Transverse colon (tissue), 3 donors: ENCODE measurements around the gene STXBP2.

Experiments used
- POLR2A ChIP-seq: fragments of 450-650 bp; IDR thresholded peaks from one replicate; pipeline ENCODE4 v1.6.1; 2016; ENCODE audit warnings: antibody characterized with exemption, mild to moderate bottlenecking, moderate library complexity
- TF ChIP-seq, protein P1 (sequence below), 5 experiments: fragments of 200-600 bp in 3 of 5; fragments of 450-650 bp in 2 of 5; sonication (generic) in 3 of 5; IDR thresholded peaks; 1 replicate in 2 of 5; 2 replicates in 3 of 5; pipeline ENCODE4 v1.5.1; 2016 to 2017; ENCODE audit warnings: antibody characterized with exemption in 5 of 5, inconsistent platforms in 3 of 5, mild to moderate bottlenecking in 2 of 5, moderate library complexity in 1 of 5

DNA sequence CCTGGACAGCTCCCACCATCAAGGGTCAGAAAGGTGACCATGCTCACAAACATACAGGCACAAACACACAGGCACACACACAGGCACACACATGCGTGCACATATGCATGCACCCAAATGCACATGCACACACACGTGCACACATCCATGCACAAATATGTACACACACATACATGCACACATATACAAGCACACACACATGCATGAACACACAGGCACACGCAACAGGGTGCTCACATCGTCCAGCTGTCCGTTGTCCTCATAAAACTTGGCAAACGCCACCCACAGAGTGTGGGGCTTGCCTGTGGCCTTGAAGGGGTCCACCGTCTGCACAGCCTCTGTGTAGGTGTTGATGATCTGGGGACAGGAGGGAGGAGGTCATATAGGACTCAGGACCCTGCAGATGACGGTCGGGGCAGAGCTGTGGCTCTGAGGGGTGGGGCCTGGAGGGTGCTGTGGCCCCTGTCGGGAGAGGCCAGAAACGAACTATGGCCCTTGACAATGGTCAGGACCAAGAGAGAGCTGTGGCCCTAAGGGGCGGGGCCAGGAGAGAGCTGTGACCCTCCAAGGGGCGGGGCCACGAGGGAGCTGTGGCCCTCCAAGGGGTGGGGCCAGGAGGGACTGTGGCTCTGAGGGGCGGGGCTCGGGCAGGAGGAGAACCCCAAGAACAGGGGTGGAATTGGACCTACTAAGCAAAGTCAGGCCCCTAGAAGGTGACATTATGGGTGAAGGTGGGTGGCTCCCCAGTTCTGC is 13.8 kb upstream of the STXBP2 start:
- TF ChIP-seq, protein P1, sequence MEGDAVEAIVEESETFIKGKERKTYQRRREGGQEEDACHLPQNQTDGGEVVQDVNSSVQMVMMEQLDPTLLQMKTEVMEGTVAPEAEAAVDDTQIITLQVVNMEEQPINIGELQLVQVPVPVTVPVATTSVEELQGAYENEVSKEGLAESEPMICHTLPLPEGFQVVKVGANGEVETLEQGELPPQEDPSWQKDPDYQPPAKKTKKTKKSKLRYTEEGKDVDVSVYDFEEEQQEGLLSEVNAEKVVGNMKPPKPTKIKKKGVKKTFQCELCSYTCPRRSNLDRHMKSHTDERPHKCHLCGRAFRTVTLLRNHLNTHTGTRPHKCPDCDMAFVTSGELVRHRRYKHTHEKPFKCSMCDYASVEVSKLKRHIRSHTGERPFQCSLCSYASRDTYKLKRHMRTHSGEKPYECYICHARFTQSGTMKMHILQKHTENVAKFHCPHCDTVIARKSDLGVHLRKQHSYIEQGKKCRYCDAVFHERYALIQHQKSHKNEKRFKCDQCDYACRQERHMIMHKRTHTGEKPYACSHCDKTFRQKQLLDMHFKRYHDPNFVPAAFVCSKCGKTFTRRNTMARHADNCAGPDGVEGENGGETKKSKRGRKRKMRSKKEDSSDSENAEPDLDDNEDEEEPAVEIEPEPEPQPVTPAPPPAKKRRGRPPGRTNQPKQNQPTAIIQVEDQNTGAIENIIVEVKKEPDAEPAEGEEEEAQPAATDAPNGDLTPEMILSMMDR (IDR thresholded peaks at IDR 0.05) = no peak
- no peak for TF ChIP-seq POLR2A
